HG02798 (cell line): Measurements from ENCODE around the gene C15orf61.

Experiments
- ATAC-seq: cut with Tn5 transposase; IDR thresholded peaks from one replicate; pipeline ENCODE4 v1.9.1; 2021; ENCODE audit warnings: mild to moderate bottlenecking; ENCODE audit not compliant: unreplicated experiment, poor library complexity

The C15orf61 gene

GRCh38 chr15:67579164-67579563 lies 58.2 kb downstream of the C15orf61 start:
- no peak for ATAC-seq
